Cardiac fibroblast (primary cell): ENCODE measurements around the gene PLOD1.

ENCODE experiments used
- DNase-seq, 2 donors: peaks; one replicate each; pipeline versions ENCODE4 v3.0.0 to v3.0.0-alpha.2; 2010; ENCODE audit warnings: low read depth in 2 of 2
- H3K4me3 ChIP-seq, 2 donors: replicated peaks in 1 of 2; 1 replicate in 1 of 2; 2 replicates in 1 of 2; pipeline ENCODE4 v1.5.1; 2011; ENCODE audit warnings: low read depth in 2 of 2, low read length in 2 of 2, mild to moderate bottlenecking in 2 of 2, moderate library complexity in 1 of 2
- TF ChIP-seq, protein P1 (sequence below): IDR thresholded peaks from one replicate; pipeline ENCODE4 v1.5.1; 2011; ENCODE audit warnings: low read depth, mild to moderate bottlenecking, low read length, inconsistent platforms

The PLOD1 gene

GRCh38 chr1:11913291-11913690 lies 21.2 kb upstream of the PLOD1 start:
- TF ChIP-seq, protein P1, sequence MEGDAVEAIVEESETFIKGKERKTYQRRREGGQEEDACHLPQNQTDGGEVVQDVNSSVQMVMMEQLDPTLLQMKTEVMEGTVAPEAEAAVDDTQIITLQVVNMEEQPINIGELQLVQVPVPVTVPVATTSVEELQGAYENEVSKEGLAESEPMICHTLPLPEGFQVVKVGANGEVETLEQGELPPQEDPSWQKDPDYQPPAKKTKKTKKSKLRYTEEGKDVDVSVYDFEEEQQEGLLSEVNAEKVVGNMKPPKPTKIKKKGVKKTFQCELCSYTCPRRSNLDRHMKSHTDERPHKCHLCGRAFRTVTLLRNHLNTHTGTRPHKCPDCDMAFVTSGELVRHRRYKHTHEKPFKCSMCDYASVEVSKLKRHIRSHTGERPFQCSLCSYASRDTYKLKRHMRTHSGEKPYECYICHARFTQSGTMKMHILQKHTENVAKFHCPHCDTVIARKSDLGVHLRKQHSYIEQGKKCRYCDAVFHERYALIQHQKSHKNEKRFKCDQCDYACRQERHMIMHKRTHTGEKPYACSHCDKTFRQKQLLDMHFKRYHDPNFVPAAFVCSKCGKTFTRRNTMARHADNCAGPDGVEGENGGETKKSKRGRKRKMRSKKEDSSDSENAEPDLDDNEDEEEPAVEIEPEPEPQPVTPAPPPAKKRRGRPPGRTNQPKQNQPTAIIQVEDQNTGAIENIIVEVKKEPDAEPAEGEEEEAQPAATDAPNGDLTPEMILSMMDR, result no peak
- no peak overlapping the region for H3K4me3 ChIP-seq
- no peak for DNase-seq

- TF ChIP-seq, protein P1, result no peak
- no peak overlapping the region for H3K4me3 ChIP-seq
- DNase-seq, result no peak
Measured at GRCh38 chr1:11914024-11914423, 20.5 kb upstream of the PLOD1 start.

- DNase-seq, result peak; percentile 74 to 90
- TF ChIP-seq, protein P1, result no peak
- no peak overlapping the region for H3K4me3 ChIP-seq
Measured at GRCh38 chr1:11918799-11919519, 15.6 kb upstream of the PLOD1 start.

DNA sequence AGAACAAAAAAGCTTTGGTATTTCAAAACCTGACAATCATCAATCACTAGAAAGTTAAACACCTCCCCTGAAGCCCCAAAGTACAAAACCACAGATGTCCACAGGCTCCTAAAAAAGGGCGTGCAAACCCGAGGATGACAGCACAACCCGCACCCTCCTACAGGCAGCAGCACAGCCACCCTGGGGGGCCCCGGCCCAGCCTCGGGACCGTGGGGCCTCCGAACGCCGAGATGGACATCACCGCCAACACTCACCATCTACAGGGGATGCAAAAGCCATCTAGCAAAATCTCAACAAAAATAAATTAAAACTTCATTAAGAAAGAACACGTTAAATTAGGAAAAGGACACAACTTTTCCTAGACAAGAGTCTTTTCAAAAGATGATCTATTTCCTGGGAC lies 14.9 kb upstream of the PLOD1 start:
- no peak overlapping the region for H3K4me3 ChIP-seq
- TF ChIP-seq, protein P1, result no peak
- no peak for DNase-seq

DNA sequence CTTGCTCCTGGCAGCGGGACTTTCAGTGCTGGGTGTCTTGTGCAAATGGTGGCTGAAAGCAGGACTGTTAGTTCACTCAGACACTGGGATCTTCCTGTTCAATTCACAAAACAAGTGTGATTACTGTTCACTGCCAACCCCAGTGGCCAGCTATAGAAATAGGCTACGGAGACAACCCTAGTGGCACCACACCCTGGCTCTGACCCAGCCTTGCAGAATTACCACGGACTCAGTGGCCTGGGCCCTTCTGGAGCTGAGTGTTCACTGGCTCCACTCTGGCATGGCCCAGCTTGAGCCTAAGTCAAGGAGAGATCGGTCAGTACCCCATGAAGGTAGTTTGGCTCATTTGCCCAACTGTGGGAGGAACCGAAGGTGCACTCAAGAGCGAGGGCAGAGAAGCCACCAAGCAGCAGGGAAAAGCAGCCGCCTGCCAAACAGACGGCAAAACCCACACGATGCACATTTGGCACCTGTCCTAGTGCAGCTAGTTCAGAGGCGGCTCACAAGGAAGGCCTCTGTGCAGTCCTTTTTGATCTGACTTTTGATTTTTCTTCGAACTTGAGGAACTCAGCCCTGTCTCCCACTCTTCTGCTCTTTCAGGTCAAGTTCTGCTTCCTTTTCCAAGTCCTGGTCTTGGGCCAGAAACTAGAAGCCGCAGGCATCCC lies 14.1 kb upstream of the PLOD1 start:
- no peak overlapping the region for H3K4me3 ChIP-seq
- DNase-seq, result no peak
- TF ChIP-seq, protein P1, result no peak

DNA sequence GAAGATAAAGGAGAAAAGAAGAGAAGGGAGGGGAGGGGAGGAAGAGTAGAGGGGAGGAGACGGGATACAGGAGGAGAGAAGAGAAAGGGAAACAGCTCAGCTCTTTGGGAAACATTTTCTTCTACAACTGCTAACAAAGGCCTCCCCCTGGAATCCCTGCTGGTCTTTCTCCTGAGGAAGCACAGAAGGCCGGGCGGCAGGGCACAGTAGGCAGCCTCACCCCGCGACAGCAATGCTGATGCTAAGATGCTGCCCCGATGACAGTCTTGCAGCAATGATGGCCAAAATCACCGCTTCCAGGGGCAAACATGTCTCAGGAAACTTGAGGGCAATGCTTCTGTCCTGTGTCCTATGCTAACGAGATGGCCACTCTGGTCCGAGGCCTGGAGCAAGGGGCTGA lies 13.5 kb upstream of the PLOD1 start:
- TF ChIP-seq, protein P1, result no peak
- DNase-seq, result no peak
- H3K4me3 ChIP-seq, result no peak overlapping the region
